SH-SY5Y (cell line): ENCODE results near the gene TRPM3.

Experiments used
- GATA2 ChIP-seq: IDR thresholded peaks from 2 replicates; pipeline ENCODE4 v1.6.1; 2011; ENCODE audit warnings: mild to moderate bottlenecking, low read depth, low read length
- GATA3 ChIP-seq: IDR thresholded peaks from 2 replicates; pipeline ENCODE4 v1.6.1; 2011; ENCODE audit warnings: low read depth, mild to moderate bottlenecking, low read length, moderate library complexity

The TRPM3 gene

GRCh38 chr9:70549926-70550325 is 571.5 kb downstream of the TRPM3 start:
- TF ChIP-seq GATA2, result no peak
- no peak for TF ChIP-seq GATA3

- no peak for TF ChIP-seq GATA3
- no peak for TF ChIP-seq GATA2
These were observed 579.0 kb downstream of the TRPM3 start for GRCh38 chr9:70542311-70542931.

- TF ChIP-seq GATA3 (no peak), GATA2 (no peak)
These were observed 581.4 kb downstream of the TRPM3 start for GRCh38 chr9:70540016-70540415.

- no peak for TF ChIP-seq GATA3
- TF ChIP-seq GATA2, result no peak
These were observed 581.9 kb downstream of the TRPM3 start for GRCh38 chr9:70539526-70539925.

GRCh38 chr9:70539001-70539400 is 582.4 kb downstream of the TRPM3 start:
- no peak for TF ChIP-seq GATA2
- TF ChIP-seq GATA3, result no peak

- TF ChIP-seq GATA3 (no peak), GATA2 (no peak)
These were observed 584.3 kb downstream of the TRPM3 start for GRCh38 chr9:70537084-70537483.

- TF ChIP-seq GATA3 (no peak), GATA2 (no peak)
These were observed 585.7 kb downstream of the TRPM3 start for GRCh38 chr9:70535546-70536323.

GRCh38 chr9:70534471-70534870 is 587.0 kb downstream of the TRPM3 start:
- no peak for TF ChIP-seq GATA2
- TF ChIP-seq GATA3, result no peak

- TF ChIP-seq GATA3 (no peak), GATA2 (no peak)
These were observed 587.4 kb downstream of the TRPM3 start for GRCh38 chr9:70534061-70534460.

GRCh38 chr9:70533492-70533891 is 587.9 kb downstream of the TRPM3 start:
- TF ChIP-seq GATA2 (no peak), GATA3 (no peak)

- TF ChIP-seq GATA2, result no peak
- TF ChIP-seq GATA3, result no peak
These were observed 588.7 kb downstream of the TRPM3 start for GRCh38 chr9:70532716-70533115.

- TF ChIP-seq GATA3 (no peak), GATA2 (no peak)
These were observed 590.1 kb downstream of the TRPM3 start for GRCh38 chr9:70531311-70531710.

- TF ChIP-seq GATA3 (no peak), GATA2 (no peak)
These were observed 590.7 kb downstream of the TRPM3 start for GRCh38 chr9:70530716-70531115.

GRCh38 chr9:70529833-70530232 is 591.6 kb downstream of the TRPM3 start:
- TF ChIP-seq GATA2, result no peak
- no peak for TF ChIP-seq GATA3

GRCh38 chr9:70529377-70529776 is 592.0 kb downstream of the TRPM3 start:
- TF ChIP-seq GATA3, result no peak
- TF ChIP-seq GATA2, result no peak
